ENCODE results near the gene MDFIC2.

DNA sequence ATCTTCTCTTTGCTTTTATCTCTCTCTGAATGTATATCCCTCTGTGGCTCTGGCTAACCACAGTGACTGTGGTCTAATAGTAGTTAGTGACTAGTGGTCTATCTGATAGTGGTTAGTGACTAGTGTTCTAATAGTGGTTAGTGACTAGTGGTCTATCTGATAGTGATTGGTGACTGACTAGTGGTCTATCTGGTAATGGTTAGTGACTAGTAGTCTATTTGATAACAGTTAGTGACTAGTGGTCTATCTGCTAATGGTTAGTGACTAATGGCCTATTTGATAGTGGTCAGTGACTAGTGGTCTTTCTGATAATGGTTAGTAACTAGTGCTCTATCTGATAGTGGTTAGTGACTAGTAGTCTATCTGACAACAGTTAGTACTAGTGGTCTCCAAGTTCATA, 110.5 kb downstream of the MDFIC2 start:
- TF ChIP-seq, protein P1, sequence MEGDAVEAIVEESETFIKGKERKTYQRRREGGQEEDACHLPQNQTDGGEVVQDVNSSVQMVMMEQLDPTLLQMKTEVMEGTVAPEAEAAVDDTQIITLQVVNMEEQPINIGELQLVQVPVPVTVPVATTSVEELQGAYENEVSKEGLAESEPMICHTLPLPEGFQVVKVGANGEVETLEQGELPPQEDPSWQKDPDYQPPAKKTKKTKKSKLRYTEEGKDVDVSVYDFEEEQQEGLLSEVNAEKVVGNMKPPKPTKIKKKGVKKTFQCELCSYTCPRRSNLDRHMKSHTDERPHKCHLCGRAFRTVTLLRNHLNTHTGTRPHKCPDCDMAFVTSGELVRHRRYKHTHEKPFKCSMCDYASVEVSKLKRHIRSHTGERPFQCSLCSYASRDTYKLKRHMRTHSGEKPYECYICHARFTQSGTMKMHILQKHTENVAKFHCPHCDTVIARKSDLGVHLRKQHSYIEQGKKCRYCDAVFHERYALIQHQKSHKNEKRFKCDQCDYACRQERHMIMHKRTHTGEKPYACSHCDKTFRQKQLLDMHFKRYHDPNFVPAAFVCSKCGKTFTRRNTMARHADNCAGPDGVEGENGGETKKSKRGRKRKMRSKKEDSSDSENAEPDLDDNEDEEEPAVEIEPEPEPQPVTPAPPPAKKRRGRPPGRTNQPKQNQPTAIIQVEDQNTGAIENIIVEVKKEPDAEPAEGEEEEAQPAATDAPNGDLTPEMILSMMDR (IDR thresholded peaks at IDR 0.05; ENCODE audit: low read length) = no peak
- TF ChIP-seq EZH2 (optimal IDR thresholded peaks at IDR 0.05; ENCODE audit: low read depth, low read length) (no peak), EZH2phosphoT487 (IDR thresholded peaks at IDR 0.05; ENCODE audit: low read length) (no peak)

Measured in MM.1S (cell line).